Smooth muscle cell of the coronary artery (primary cell): Measurements from ENCODE around the gene B9D2. TPM values are rescaled to one million over a fixed set of nuclear protein-coding genes. Genes with fewer than 3 reads are reported as not detected.

ENCODE experiments used
- total RNA-seq: library from RNA; depleted of rRNA; stranded (reverse); fragments of >200 nt; gene quantifications from 2 replicates; pipeline ENCODE4 v1.2.3, GENCODE V29; 2014; ENCODE audit warnings: low replicate concordance

The B9D2 gene
- 5.3 and 6.0 TPM in 2 replicates for total RNA-seq

DNA sequence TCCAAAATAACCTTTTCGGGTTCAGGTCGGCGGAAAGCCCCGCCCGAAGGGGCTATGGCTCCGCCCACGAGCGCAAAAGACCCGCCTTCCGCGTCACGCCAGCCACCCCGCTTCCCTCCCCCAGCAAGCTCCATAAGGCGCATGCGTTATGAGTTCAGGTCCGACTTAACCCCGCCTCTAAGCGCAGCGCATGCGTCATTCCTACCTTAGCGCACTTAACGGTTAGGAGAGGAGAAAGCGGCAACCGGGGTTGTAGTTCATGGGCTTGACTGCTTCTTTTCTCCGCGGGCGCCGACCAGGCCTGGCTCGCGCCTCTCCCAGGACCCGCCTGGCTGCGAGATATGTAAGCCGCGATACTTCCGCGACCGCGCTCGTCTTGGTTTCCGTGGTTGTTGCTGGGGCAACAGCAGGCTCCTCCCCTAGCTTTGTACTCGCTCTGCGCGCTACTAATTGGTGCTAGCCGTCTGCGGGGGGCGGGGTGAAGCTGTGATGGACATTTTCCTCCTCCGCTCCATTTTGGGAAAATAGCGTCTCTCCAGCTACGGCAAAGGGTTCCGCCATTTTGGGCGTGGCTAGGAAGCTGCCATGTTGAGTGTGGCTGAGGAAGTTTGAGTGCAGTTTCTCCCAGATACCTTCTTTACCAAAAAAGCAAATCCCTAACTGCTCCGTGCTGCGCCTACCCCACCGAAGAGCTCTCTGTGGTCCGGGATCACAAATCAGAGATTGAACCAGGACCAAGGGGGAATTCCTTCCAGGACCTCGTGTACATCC, at the start of gene B9D2:
TSS of gene B9D2 (minus strand) at position 397 of the 771 bp plus-strand sequence. CDS start 630 bp downstream, outside the sequence.

DNA sequence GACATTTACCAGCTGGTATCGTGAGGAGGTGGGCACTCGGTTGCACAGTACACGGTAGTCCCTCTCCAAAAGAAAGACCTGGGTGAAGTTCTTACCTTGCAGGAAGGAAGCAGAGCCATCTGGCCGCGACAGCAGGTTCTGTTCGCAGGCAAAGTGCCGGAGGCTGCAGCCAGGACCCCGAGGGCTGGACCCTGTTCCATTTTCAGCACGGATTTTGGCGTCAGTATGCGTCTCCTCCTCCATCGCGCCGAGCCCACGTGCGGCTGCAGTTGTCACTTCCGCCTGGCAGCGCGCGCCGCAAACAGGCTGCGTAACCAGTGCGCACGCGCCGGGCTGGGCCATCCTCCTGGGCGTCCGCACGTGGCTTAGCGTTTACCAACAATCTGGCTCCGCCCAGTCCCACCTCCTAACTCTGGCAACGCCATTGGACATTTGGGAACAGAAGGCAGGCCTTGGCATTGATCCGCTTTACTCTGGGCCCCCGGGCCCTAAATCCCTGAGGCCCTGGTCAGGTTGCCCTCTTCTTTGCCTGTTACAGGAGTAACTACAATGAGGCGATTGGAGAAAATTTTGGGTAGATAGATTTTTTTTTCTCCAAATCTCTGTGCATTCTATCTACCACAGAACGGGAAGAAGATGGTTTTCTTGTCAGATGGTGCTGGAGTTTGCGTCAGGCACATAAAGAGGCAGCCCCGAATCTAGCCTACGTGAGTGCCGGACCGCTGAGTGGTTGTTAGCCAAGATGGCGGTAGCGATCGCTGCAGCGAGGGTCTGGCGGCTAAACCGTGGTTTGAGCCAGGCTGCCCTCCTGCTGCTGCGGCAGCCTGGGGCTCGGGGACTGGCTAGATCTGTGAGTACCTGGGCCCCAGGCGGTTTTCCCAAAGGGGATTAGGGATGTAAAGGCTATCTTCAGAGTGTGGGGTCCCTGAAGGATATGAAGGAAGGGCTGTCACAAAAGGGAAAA, 33.4 kb upstream of the B9D2 start, which contains the start of the genes BCKDHA and EXOSC5:
TSS of gene BCKDHA (plus strand) at position 733 of the 964 bp plus-strand sequence. CDS start at position 743, 10 bp downstream.
TSS of gene EXOSC5 (minus strand) at position 274 of the 964 bp plus-strand sequence. CDS start at position 243, 31 bp downstream.

GRCh38 chr19:41376241-41376997, 12.5 kb upstream of the B9D2 start, which contains the start of gene TMEM91:
TSS of gene TMEM91 (plus strand) at chr19:41376533. CDS start at chr19:41378310, 1,777 bp downstream.

GRCh38 chr19:41353466-41354342, 10.2 kb downstream of the B9D2 start, which contains the start of gene TGFB1:
TSS of gene TGFB1 (minus strand) at chr19:41353922. CDS start at chr19:41353044, 878 bp downstream.

DNA sequence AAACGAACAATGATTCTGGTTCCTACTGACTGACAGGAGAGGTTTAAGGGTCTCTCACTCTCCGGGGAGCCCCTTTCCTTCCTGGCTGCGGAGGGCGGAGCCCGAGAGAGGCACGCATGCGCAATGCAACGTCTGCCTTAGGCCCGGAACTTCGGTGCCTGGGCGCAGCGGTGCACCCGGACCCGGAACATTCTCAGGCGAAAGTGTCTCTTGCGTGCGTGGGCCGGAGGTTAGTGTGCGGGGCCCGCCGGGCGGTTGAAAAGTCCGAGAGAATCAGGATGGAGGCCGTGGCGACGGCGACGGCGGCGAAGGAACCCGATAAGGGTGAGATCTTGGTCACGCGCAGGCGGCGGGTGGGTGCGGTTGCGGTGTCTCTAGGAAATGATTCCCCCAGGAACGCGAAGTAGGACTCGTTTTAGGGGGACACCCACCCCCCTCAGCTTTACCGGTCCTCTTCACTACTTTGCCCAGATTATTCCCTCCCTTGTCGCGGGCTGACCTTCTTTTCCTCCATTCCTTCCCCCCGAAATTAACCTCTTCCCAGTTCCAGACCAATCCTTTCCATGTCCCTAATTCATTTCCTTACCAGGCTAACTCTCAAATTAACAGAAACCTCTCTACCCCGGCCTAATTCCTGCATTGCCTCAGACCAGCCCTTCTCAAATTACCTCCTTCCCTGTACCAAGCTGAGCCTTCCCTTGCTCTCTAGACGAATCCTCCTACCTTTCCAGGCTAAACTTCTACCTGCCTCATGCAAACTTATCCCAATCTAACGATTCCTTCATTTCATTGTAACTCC, 53.7 kb downstream of the B9D2 start, which contains the start of gene CCDC97:
TSS of gene CCDC97 (plus strand) at position 140 of the 799 bp plus-strand sequence. CDS start at position 279, 139 bp downstream.

Other genes starting within 250 kb of the B9D2 start
- not detected in 2 replicates for gene CYP2F1, start 249.7 kb downstream of the B9D2 start, total RNA-seq
- gene CYP2S1, start 170.9 kb downstream of the B9D2 start, total RNA-seq, result 1.8 TPM in 1 of 2 replicates, not detected in the other
- 85.9 and 136 TPM in 2 replicates for gene AXL, start 144.9 kb downstream of the B9D2 start, total RNA-seq
- gene HNRNPUL1, start 99.8 kb downstream of the B9D2 start, total RNA-seq, result 29.7 and 56.8 TPM in 2 replicates
- gene CCDC97, start 54.0 kb downstream of the B9D2 start, total RNA-seq, result 5.6 and 9.5 TPM in 2 replicates
- 8.9 and 24.4 TPM in 2 replicates for gene TGFB1, start 10.2 kb downstream of the B9D2 start, total RNA-seq
- gene TMEM91, start 12.4 kb upstream of the B9D2 start, total RNA-seq, result 2.3 and 6.1 TPM in 2 replicates
- 8.2 and 12.7 TPM in 2 replicates for gene EXOSC5, start 33.2 kb upstream of the B9D2 start, total RNA-seq
- 27.8 and 46.7 TPM in 2 replicates for gene BCKDHA, start 33.7 kb upstream of the B9D2 start, total RNA-seq
- gene B3GNT8, start 63.2 kb upstream of the B9D2 start, total RNA-seq, result 0.60 and 3.6 TPM in 2 replicates
- gene DMAC2, start 75.8 kb upstream of the B9D2 start, total RNA-seq, result 23.9 and 33.8 TPM in 2 replicates
- not detected in 2 replicates for gene ERICH4, start 79.0 kb upstream of the B9D2 start, total RNA-seq
- not detected in 2 replicates for gene CEACAM21, start 212.0 kb upstream of the B9D2 start, total RNA-seq